GM10266 (cell line): Measurements from ENCODE around the gene TUBAL3.

Experiments
- DNase-seq: peaks from one replicate; pipeline ENCODE4 v3.0.0; 2012; ENCODE audit errors: extremely low spot score
- TF ChIP-seq, protein P1 (sequence below): IDR thresholded peaks from 2 replicates; pipeline ENCODE4 v1.5.1; 2012; ENCODE audit warnings: mild to moderate bottlenecking, low read depth; ENCODE audit not compliant: control insufficient read depth, insufficient read depth; ENCODE audit errors: missing control alignments

The TUBAL3 gene

GRCh38 chr10:5404208-5405041, at the start of gene TUBAL3:
Gene TUBAL3, minus strand, starts transcription at chr10:5404828. Its CDS starts 36 bp downstream, at chr10:5404792.
- DNase-seq, result no peak
- TF ChIP-seq, protein P1, sequence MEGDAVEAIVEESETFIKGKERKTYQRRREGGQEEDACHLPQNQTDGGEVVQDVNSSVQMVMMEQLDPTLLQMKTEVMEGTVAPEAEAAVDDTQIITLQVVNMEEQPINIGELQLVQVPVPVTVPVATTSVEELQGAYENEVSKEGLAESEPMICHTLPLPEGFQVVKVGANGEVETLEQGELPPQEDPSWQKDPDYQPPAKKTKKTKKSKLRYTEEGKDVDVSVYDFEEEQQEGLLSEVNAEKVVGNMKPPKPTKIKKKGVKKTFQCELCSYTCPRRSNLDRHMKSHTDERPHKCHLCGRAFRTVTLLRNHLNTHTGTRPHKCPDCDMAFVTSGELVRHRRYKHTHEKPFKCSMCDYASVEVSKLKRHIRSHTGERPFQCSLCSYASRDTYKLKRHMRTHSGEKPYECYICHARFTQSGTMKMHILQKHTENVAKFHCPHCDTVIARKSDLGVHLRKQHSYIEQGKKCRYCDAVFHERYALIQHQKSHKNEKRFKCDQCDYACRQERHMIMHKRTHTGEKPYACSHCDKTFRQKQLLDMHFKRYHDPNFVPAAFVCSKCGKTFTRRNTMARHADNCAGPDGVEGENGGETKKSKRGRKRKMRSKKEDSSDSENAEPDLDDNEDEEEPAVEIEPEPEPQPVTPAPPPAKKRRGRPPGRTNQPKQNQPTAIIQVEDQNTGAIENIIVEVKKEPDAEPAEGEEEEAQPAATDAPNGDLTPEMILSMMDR, result no peak

DNA sequence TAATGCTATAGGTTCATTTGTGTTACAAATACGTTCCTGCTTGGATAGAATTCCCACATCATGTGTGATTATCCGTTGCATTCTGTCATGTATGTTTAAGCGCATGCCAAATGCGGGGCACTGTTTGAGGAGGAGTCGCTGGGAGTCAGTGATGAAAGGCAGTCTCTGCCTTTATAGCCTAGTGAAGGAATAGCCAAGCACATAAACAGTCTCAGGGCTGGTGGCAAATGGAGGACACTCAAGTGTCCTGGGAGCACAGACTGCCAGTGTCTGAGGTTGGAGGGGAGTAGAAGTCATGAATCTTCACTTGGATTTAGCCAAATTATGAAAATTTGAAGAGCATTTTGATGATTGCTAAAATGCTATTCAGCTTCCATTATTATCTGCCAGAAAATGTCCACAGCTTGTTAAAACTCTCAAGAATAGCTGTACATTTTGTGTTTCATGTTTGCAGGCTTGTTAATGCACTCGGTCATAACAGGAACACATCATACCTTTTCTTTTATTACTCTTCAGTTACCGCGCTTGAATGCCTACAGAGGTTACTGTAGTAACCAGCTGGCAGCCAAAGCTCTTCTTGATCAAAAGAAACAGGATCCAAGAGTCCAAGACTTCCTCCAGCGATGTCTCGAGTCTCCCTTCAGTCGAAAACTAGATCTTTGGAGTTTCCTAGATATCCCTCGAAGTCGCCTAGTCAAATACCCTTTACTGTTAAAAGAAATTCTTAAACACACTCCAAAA, 49.3 kb upstream of the TUBAL3 start:
- TF ChIP-seq, protein P1, result no peak
- DNase-seq, result no peak

- TF ChIP-seq, protein P1, result no peak
- DNase-seq, result no peak
These were observed 46.2 kb upstream of the TUBAL3 start for GRCh38 chr10:5450605-5451384.

DNA sequence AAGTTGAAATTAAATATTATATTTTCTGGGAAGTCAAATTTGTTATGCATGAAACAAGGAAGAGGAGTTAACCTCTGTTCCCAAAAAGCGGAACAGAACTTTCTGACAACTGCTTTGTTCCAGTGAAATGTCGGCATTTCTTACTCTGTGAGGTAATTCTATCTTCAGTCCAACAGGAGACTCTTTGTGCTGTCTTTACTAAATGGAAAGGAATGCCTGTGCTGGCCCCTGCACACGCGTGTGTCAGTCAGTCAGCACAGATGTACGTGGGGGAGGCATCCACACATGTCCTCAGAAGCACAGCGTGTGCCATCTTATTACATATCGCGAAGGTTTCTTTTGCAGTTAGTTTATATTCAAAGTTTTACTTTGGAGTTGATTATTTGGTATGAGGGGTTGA, 45.2 kb upstream of the TUBAL3 start:
- TF ChIP-seq, protein P1, result no peak
- DNase-seq, result no peak

- TF ChIP-seq, protein P1, result no peak
- no peak for DNase-seq
These were observed 44.6 kb upstream of the TUBAL3 start for GRCh38 chr10:5449227-5449626.

GRCh38 chr10:5448333-5449001, 43.8 kb upstream of the TUBAL3 start:
- TF ChIP-seq, protein P1, result no peak
- DNase-seq, result no peak
